ENCODE data around the gene HPN.
A peak's percentile ranks its signal among the peaks of the same experiment; 100 is the strongest.
"Not testable (repeated sequence)": the region's sequence is repeated elsewhere in the genome, so short reads cannot be mapped to it uniquely, and the experiment has no call there.

HPN gene

GRCh38 chr19:35009424-35010415, 31.8 kb upstream of the HPN start:
- DNase-seq = no peak

DNA sequence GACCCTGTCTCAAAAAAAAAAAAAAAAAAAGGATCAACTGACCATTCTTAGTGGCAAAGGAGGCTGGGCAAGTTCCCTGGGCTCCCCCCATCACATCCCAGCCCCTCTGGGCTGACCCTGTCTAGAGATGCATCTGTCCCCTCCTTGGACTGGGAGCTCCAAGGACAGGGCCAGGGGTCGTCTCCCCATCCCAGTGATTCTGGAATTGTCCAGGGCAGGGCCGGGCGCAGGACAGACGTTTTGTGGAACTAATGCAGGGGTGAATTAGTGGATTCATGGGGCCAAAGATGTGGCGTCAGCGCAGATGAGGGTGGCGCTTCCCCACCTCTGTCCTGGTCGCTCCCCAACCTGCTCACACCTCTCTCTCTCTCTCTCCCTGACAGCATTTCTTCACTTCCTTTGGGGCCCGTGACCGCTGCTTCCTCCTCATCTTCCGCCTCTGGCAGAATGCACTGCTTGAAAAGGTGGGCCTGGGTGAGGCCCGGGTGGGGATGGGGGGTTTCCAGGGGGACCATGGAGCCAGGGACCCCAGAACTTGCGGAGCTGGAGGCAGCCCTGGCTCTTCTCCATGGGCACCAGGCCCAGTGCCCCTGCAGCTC, 30.3 kb upstream of the HPN start:
- DNase-seq = no peak

GRCh38 chr19:35011737-35012682, 29.5 kb upstream of the HPN start:
- DNase-seq = no peak

DNA sequence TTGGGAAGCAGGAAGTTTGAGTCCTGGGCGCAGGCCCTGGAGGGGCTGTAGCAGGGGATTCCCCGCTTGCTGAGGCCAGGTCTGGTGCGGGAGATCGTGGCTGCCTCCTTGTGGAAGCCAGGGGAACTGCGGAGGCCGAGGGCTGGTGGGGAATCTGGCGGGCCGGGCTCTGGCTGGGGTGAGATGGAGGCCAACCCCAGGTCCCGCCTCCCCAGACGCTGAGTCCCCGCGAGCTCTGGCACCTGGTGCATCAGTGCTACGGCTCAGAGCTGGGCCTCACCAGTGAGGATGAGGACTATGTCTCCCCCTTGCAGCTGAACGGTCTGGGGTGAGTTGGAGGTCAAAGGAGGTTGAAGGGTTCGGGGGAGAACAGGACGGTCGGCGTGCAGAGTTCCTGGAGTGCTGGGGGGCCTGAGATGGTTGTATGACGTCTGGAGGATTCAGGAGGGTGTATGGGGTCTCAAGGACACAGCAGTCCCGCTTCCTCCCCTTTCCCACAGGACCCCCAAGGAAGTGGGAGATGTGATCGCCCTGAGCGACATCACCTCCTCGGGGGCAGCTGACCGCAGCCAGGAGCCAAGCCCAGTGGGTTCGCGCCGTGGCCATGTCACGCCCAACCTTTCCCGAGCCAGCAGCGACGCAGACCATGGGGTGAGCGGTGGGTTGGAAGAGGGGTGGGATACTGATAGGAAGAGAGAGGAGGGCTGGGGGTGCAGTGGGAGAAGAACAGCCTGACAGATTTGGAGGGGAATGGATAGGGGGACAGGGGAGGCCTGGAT, 28.3 kb upstream of the HPN start:
- DNase-seq = peak; percentile 43 to 72 (median 68)

DNA sequence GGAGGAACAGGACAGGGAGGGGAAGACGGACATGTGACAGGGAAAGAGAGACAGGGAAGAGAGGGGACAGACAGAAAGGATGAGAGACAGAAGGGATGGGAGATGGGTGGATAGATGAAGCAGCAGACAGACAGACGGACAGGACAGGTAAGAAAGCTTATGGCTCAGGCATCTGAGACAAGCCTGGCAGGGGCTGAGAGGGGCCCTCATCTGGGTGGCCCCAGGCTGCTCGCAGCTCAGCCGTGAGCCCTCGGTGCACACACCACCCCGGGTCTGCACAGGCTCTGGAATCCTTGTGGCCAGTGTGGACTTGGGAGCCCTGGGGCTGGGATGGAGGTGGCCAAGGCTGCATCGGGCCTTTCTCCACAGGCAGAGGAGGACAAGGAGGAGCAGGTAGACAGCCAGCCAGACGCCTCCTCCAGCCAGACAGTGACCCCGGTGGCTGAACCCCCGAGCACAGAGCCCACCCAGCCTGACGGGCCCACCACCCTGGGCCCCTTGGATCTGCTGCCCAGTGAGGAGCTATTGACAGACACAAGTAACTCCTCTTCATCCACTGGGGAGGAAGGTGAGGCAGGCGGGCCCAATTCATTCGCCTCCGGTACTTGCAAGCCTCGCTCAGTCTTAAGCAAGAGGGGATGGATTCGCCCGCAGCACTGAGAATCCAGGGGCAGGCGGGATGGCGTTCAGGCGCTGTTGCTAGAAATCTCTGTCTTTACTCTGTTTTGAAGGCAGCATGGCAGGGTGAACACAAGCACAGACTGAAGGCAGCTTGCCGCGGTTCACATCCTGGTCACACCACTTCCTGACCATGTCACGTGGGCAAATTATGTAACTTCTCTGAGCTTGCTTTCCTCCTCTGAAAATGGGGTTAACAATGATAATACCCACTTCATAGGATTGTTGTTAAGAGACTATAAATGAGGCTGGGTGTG, 27.4 kb upstream of the HPN start:
- peak in 2 of 4 experiments; percentile 53 to 58 for DNase-seq

DNA sequence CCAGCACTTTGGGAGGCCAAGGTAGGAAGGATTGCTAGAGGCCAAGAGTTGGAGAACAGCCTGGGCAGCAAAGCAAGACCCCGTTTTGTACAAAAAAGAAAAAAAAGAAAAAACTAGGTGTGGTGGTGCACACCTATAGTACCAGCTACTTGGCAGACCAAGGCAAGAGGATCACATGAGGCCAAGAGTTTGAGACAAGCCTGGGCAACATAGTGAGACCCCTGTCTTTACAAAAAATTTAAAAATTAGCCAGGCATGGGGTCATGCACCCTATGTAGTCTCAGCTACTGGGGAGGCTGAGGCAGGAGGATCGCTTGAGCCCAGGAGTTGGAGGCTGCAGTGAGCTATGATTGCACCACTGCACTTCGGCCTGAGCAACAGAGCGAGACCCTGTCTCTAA, 26.7 kb upstream of the HPN start:
- not testable (repeated sequence) for DNase-seq

DNA sequence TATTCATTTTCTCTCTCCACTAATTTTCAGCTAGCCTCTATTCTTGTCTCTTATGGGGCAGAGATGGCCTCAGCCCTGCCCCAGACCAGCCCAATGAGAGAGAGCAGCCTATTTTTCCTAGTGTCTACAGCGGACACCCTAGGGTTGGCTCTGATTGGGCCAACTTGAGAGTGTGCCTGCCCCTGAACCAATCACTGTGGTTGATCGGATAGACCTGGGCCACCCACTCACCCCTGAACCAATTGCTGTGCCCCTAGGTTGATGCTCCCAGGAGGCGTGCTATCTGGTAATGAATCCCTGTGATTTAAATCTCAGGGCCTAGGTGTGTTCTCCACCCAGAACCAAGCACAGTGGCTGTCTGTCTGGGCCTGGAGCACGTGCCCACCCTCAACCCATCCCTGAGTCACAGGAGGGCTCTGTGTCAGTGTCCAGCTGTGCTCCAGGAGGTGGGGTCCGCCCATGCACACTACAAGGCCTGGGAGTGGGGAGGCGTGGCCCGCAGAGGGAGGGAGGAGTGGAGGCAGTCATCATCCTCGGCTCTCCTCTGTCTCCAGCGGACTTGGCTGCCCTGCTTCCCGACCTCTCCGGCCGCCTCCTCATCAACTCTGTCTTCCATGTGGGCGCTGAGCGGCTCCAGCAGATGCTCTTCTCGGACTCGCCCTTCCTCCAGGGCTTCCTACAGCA, 26.1 kb upstream of the HPN start:
- DNase-seq = no peak

- no peak for DNase-seq
Observed at GRCh38 chr19:35015954-35016351, 25.6 kb upstream of the HPN start.

- DNase-seq = no peak
Observed at GRCh38 chr19:35017507-35017906, 24.0 kb upstream of the HPN start.

DNA sequence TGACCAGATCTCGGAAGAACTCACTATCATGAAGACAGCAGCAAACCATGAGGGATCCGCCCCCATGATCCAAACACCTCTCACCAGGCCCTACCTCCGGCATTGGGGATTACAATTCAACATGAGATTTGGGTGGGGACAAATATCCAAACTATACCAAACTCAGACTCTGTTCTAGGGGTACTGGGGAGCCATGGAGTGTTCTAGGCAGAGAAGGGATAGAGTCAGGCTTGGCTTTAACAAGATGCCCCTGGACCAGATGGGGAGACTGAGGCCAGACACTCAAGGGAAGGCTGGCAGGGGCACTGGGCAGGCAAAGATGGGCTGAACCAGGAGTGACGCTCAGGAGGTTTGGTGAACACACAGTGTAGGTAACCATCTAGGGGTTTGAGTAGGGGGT, 23.1 kb upstream of the HPN start:
- no peak for DNase-seq

- no peak for DNase-seq
Observed at GRCh38 chr19:35019144-35019543, 22.4 kb upstream of the HPN start.

GRCh38 chr19:35021016-35021415, 20.5 kb upstream of the HPN start:
- DNase-seq = no peak

DNA sequence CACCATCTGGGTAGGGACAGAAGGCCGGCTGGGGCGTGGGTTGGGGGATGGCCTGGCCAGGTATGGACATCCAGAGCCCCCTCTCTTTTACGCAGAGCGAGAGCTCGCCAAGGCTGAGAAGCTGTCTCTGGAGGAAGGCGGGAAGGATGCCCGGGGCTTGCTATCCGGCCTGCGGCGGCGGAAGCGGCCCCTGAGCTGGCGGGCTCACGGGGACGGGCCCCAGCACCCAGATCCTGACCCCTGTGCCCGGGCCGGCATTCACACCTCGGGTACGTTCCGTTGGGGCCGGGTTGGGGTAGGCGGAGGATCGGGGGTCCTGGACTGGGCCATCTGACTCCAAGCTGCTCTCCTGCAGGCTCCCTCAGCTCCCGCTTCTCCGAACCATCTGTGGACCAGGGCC, 19.9 kb upstream of the HPN start:
- no peak for DNase-seq

DNA sequence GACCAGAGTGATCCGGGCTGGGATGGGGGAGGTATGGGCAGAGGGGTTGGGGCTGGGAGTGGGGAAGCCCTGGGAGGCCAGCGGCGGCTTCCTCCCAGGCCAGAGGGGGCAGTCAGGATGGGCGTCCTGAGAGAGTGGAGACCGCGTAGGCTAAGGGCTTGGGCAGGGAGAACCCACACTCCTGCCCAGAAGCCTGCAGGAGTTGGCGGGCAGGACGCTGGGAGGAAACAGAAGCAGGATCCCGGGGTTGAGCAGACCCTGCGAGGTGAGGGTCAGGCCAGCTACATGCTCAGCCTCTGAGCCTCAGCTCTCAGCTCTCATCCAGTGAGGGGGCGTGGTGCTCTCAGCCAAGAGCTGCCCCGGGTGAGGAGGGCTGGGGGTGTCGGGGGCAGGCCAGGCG, 19.1 kb upstream of the HPN start:
- DNase-seq = no peak

DNA sequence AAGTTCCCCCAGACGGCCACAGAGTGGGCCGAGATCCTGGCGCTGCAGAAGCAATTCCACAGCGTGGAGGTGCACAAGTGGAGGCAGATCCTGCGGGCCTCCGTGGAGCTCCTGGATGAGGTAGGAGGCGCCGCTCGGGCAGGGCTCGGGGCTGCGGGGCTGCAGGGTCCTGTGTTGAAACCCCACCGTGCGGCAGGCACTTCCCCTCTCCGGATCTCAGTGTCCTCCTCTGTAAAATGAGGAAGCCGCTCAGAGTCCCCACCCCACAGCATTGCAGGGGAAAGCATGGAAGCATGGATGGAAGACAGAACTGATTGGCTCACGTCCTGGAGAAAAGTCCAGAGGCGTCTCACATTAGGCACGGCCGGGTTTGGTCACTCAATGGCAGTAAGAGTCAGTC, 18.1 kb upstream of the HPN start:
- no peak for DNase-seq

GRCh38 chr19:35024095-35024494, 17.4 kb upstream of the HPN start:
- no peak for DNase-seq

- no peak for DNase-seq
Observed at GRCh38 chr19:35025969-35026368, 15.6 kb upstream of the HPN start.

DNA sequence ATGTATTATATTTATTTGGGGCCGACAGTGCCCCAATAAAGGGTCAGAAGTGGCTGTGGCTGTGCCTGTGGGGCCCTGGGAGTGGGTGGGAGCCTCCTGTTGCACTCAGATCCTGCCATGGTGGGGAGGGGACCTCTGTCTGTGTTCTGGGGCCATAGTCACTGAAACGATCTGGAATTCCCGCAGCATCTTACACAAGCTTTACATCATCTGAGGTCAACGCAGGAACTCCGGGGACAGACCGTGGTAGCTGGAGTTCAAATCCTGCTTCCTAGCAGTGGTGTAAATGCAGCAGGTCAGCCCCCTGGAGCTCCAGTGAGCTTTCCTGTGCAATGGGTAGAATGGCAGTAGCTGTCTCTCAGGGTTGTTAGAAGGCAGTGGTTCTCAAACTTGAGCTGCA, 15.1 kb upstream of the HPN start:
- no peak for DNase-seq

DNA sequence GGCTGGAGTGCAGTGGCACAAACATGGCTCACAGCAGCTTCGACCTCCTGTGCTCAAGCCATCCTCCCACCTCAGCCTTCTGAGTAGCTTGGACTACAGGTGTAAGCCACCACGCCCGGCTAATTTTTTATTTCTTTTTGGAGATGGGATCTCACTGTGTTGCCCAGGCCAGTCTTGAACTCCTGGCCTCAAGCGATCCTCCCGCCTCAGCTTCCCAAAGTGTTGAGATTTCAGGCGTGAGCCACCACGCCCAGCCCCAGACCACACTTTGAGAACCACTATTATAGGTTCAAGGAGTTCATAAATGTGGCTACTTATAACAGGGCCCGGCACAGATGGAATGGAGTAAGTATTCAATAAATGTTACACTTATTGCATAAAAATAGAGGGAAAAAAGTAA, 14.5 kb upstream of the HPN start:
- no peak for DNase-seq

DNA sequence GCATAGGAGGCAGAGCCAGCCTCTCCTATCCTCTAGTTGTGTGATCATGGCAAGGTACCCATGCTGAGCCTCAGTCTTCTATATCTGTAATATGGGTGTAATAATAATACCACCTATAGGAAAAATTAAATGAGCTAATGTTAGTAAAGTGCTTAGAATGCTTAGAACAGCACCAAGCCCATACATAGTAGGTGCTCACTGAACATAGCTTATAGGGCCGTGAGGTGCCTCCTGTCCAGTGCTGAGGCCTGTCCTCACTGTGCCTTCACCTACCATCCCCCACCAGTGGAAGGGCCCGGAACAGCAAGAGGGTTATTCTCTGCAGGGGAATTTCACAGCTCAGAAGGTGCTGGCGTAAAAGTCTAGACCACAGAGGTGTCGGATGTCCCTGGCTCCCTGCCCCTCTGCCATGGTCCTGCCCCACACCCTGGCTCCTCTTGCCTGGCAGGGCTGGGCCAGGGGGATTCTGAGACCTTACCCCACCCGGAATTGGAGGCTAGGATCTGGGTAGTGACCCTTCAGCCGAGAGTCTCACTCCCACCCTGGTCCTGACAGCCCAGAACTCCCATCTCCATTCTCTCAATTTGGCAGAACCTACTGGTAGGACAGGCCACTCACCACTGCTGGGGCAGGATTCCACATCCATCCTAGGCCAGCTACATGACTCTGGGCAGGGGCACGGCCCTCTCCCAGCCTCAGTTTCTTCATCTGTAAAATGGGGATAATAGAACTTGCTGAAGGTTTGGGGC, 13.5 kb upstream of the HPN start:
- DNase-seq = no peak

All from activated naive CD4-positive, alpha-beta T cell (primary cell).